GM19193 (cell line): Measurements from ENCODE around the gene MMP2.

ENCODE experiments used
- POLR2A ChIP-seq: IDR thresholded peaks from 4 replicates; pipeline ENCODE4 v1.6.1; 2011; ENCODE audit not compliant: insufficient read depth, insufficient read length; ENCODE audit errors: extremely low read depth

MMP2 gene

DNA sequence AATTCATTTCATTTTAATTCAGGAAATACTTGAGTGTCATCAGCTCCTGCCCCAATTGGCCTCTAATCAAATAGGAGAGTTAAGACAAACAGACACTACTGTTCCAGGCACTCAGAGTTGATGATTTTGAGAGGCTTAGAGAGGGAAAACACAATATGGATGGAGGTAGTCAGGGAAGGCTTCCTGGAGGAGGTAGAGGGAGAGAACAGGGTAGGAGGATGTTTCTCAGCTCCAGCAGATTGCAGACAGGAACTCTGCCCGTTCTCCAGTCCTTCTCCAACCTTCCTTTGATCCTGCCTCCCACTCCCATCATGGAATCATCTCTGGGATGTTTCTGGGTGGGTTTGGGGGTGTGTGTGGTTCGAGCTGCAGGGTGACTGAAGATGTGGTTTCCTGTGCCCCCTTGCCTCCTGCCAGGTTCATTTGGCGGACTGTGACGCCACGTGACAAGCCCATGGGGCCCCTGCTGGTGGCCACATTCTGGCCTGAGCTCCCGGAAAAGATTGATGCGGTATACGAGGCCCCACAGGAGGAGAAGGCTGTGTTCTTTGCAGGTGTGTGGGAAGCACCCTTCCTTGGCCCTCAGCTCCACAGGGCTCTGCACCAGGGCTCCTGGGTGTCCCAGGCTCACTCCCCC, 17.6 kb downstream of the MMP2 start:
- TF ChIP-seq POLR2A: no peak

DNA sequence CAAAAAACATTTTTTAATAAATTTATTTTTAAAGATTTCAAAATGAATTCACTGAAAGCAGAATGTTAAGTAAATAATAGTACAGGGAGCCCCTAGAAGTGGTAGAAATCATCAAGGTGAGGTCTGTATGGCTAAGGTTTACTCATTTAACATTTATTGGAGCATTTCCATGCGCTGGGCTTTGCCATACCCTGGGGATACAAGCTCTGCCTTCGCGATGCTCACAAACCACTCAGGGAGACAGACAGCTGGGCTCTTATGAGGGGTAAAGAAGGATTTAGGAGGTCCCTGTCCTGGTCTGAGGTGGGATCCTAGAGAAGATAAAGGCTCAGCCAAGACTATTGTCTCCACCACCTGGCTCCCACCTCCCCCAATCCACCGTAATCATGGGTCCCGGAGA, 18.6 kb downstream of the MMP2 start:
- no peak for TF ChIP-seq POLR2A

DNA sequence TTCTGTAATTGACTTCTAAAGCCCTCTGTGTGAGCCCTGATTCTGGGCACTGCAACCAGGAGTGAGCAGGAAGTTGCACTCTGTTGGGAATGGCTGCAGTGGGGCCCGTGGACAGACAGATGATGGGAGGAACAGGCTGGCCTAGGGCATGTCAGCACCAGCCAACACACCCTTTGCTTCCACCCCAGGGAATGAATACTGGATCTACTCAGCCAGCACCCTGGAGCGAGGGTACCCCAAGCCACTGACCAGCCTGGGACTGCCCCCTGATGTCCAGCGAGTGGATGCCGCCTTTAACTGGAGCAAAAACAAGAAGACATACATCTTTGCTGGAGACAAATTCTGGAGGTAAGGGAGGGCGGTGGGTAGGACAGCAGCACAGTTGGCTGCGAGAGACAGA, 19.1 kb downstream of the MMP2 start:
- no peak for TF ChIP-seq POLR2A

DNA sequence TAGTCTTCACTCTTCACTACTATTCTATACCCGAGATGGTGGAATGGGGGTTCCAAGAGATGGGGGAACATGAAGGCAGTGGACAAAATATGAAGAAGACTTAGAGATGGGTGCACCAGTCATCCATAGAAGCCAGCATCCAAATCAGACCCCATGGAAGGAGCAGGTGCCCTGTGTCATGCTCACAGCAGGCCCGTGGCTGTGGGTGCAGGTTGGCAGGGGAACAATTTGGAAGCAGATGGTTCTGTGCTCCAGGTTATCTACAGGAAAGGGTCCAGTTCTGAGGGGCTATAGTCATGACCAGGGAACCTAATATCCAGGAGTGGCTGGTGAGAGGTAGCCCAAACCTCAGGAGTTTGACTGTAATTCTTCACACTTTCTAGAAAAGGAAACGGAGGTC, 20.3 kb downstream of the MMP2 start:
- no peak for TF ChIP-seq POLR2A

- no peak for TF ChIP-seq POLR2A
Measured at GRCh38 chr16:55499951-55500529, 21.0 kb downstream of the MMP2 start.

DNA sequence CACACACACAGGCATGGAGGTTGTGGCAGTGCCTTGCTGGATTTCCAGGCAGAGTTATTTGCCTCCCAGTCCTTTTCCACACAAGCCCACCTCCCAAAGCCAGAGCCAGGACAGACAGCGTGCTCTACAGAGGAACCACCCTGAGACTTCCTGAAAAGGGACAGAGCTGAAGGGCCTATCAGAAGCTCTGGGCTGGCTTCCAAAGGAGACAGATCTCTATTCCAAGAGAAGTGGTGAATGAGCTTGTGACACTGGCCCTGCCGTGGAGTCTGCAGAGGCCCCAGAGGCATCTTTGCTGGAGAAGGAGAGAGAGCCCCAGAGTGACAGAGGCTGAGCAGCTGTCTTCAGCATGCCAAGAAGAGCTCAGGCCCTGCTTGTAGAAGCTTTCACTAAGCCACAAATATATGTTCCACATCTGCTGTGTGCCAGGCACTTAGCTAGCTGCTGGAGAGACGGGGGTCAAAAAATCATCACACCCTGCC, 21.6 kb downstream of the MMP2 start:
- no peak for TF ChIP-seq POLR2A

- no peak for TF ChIP-seq POLR2A
Measured at GRCh38 chr16:55501549-55502322, 22.7 kb downstream of the MMP2 start.

GRCh38 chr16:55502801-55503366, 23.9 kb downstream of the MMP2 start:
- no peak for TF ChIP-seq POLR2A

DNA sequence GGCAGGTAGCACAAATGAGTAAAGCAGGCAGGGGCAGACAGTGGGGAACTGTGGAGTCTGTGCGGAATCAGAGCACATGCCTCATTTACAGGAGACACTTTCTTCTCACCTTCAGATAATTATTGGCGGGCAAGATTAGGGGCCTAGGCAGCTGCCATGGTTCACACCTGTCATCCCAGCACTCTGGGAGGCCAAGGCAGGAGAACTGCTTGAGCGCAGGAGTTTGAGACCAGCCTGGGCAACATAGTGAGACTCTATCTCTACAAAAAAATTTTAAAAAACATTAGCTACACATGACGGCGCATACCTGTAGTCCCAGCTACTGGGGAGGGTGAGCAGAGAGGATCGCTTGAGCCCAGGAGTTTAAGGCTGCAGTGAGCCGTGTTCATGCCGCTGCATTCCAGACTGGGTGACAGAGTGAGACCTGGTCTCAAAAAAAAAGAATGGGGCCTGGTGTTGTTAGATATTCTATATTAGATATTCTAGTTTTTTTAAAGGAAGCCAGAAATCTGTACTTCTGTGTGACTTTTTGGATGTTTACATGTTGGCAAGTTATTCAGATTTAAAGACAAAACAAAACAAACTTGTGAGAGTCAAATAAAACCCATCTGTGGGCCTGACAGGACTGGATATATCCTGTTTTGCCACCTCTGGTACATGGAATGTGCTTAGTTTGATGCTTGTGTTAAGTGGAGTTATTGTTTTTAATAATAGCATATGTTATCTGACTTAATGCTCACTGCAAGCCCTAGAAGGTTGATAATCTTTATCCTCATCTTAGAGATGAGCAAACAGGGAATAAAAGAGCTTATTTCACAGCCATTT, 24.9 kb downstream of the MMP2 start:
- TF ChIP-seq POLR2A: no peak

GRCh38 chr16:55505333-55506015, 26.5 kb downstream of the MMP2 start:
- no peak for TF ChIP-seq POLR2A

GRCh38 chr16:55506083-55506482, 27.1 kb downstream of the MMP2 start:
- no peak for TF ChIP-seq POLR2A

GRCh38 chr16:55506708-55507107, 27.7 kb downstream of the MMP2 start:
- no peak for TF ChIP-seq POLR2A

- TF ChIP-seq POLR2A: no peak
Measured at GRCh38 chr16:55508271-55508921, 29.4 kb downstream of the MMP2 start.
